Tibial nerve (tissue), 3 donors: ENCODE results near the gene ZSCAN30.

Source experiments
- CTCF ChIP-seq, 5 experiments: fragments of 200-600 bp in 3 of 5; fragments of 450-650 bp in 2 of 5; sonication (generic) in 3 of 5; IDR thresholded peaks; one replicate each; pipeline ENCODE4 v1.5.1; 2016 to 2019; ENCODE audit warnings: antibody characterized with exemption in 5 of 5, mild to moderate bottlenecking in 3 of 5, moderate library complexity in 2 of 5
- POLR2A ChIP-seq, 2 donors: fragments of 450-650 bp; IDR thresholded peaks; one replicate each; pipeline ENCODE4 v1.6.1; 2017; ENCODE audit warnings: antibody characterized with exemption in 2 of 2, mild to moderate bottlenecking in 2 of 2, moderate library complexity in 2 of 2

DNA sequence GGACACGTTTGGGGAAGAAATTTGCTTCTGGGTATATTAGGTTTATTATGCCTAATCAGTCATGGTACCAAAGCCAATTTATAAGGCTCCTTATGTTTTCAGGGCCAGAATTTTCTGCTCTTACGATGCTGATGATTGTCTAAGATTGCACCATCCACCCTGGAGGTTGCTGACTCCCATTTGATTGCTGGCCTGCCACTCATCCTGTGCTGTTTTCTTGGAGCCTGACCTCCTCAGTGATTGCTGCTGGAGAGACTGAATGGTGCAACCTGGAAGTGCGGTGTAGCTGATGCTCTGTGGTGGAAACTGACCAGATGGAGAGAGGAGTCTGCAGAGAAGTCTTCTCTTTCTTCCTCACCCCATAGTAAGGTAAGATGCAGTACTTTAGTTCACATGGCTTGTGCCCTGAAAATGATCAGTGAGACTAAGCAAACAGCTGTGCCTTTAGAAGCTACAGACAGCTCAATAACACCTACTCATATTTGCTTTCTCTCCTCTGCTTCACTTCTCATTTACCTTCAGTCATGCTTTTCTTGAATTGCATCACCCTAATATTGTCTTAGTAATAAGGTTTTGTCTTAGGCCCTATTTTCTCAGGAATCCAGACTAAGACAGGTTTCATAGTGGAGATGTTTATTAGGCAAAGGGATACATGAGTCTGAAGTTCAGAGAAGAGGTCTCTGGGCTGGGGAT lies 36.8 kb upstream of the ZSCAN30 start:
- TF ChIP-seq CTCF (IDR thresholded peaks at IDR 0.05), result no peak
- TF ChIP-seq POLR2A (IDR thresholded peaks at IDR 0.05), result no peak
